Measurements from ENCODE around the gene PTPN5.

PTPN5 gene

DNA sequence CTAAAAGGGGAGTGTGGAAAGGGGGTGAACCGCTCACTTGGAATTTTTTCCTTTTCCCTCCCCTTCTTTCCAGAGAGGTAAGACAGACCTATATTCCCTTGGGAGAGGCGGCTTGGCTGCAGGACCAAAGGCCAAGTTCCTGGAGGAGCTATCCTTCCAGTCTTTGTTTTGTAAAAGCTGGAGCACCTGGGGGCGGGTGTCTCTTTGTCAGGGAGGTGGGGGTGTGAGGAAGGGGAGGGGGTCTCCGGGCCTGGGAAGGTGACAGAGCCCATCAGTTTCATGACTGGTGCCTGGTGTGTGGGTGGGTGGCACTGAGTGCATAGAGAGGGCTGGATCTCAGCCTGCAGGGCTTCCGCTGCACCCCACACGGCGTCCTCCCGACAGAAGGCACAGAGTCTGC, 18.5 kb downstream of the PTPN5 start:
- DNase-seq (ENCODE audit: low spot score) = no peak

DNA sequence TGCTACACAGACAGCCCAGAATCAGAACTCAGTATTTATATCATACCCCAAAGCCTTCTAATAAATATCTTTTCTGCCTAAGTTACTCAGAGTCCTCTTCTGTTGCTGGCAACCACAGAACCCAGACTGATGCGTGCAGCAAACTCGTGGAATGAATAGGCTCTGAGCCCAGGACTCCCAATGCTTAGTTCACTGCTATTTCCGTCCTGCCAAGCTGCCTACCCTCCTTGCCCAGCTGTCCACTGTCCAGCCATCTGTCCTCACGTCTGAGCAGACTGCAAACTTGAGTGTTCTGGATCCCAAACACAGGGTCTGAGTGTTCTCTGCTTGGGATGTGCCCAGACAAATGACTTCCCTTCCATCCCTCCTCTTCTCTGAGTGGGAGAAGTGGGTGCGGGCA, 19.4 kb downstream of the PTPN5 start:
- no peak for DNase-seq (ENCODE audit: low spot score)

DNA sequence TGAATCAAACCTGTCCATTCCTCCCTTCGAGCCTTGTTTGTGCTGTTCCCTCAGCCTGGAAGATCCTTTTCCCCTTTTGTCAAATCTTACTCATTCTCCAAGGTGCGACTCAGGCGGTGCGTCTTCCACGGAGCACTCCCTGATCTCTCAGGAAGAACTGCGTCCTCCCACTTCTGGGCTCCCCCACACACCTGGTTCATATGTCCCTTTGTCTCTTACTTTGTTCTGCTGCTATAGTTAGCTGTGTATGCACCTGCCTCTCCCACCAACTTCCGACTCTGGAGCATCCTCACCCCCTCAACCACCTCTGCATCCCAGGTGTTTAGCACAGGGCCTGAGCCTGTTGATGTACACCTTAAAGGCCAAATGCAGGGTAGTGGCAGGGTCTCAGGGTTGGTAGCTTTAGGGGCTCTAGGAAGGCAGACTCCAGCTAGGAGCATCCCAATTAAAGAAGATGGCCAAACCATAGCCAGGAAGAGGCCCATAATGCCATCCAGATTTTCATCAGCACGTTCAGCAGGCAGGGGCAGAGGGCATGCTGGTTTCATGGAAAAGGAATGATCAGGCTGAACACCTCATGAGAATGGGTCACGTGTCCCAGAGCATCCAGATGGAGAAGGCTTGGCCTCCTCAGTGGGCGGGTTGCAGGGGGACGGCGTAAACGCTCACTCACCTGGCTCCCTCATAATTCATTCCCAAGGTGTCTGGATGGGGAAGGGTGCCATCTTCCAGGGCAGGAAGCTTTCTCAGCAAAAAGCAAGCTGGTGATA, 20.1 kb downstream of the PTPN5 start:
- no peak for DNase-seq (ENCODE audit: low spot score)

DNA sequence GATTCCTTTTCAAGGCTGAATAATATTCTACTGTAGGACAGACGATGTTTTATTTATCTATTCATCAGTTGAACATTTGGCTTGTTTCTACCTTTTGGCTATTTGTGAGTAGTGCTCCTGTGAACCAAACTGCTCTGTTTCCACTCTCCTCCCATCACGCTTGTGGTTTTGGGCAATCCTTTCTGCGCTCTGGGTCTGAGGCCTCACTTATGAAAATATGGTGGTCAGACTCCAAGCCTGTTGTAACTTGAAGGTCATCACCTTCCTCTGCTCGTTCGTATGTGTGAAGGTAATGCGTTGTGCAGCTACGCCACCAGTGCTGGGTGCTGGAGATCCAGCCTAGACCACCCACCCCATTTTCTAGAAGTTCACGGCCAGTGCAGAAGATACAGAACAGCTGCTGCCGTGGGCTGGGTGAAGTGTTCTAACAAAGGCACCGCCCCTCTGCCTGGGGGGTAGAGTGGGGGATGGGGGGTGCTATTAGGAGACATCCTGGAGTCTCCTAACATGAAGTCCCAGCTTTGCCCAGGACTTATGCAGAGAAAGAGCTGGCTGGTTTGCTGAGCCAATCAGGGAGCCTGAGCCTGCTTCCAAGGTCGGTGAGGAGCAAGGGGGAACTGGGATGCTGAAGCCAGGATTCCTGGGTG, 21.0 kb downstream of the PTPN5 start:
- no peak for DNase-seq (ENCODE audit: low spot score)

DNA sequence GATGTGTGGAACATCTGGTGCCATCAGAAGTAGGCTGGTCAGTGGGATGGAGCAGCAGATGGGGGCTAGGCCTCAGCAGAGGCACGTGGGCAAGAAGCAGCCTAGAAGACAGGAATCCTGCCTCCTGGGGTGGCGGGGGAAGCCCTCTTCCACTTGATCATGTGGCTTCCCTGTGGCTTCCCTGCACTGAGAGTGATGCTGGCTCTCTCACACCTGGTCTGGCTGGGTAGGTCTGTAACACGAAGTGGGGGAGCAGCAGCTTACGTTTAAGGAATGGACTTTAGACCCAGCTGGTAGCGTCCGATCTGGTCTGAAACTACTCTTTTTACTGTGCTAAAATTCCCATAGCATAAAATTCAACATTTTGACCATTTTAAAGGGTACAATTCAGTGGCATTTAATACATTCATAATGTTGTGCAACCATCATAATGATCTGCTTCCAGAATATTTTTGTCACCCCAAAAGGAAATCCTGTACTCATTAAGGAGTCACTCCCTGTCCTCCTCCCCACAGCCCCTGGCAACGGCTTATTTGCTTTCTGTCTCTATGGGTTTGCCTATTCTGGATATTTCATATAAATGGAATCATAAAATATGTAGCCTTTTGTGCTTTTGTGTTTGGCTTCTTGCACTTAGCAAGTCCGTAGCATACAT, 21.7 kb downstream of the PTPN5 start:
- no peak for DNase-seq (ENCODE audit: low spot score)

DNA sequence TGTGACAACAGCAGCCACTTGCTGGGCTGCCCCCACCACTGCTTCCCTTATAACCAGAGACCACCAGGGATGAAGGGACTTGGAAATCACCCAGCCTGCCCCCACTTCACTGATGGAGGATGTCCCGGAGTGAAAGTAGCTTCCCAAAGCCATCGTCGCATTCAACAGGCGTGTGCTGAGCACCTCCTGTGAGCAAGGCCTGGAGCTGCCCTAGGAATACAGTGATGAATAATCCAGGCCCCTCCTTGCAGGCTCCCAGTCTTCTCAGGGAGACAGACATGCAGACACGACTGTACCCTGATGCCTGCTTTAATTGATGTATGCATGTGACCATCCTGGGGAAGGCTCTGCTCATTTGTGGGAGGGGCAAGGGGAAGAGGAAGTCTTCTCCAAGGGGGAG, 22.6 kb downstream of the PTPN5 start:
- DNase-seq (ENCODE audit: low spot score) = no peak

DNA sequence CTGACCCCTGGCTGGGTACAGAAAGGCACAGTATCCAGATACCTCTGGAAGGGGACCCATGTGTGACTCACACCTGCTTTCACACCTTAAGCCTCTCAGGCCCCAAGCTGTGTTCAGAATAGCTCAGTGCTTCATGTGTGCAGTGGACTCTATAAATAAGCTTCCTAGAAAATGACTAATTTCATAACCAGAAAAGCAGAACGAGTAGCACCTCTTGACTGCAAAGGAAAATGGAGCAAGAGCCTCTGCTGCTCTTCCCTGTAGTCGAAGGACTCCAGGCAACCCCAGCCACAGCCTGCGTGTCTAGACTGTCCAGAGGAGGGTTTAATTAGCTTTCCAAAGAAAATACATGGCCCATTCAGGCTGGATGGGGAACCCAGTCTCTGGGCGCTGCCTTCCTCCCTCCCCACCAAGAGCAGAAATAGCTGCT, 23.1 kb downstream of the PTPN5 start:
- DNase-seq (ENCODE audit: low spot score) = no peak

DNA sequence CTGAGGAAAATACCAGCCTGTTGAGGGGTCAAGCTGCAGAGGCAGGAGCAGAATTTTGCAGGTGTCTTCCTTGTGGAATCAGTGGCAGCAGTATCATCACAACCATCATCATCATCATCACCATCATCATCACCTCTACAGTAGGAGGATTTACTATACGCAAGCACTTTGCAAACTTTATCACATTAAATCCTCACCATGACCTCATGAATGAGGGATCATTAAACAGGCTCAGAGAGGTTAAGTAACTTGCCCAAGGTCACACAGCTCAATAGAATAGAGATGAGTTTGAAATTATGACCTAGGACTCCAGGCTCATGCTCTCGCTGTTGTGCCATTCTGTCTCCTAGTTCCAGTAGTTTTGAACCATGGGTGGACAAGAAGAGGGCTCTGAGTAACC, 25.6 kb downstream of the PTPN5 start:
- DNase-seq (ENCODE audit: low spot score) = no peak

DNA sequence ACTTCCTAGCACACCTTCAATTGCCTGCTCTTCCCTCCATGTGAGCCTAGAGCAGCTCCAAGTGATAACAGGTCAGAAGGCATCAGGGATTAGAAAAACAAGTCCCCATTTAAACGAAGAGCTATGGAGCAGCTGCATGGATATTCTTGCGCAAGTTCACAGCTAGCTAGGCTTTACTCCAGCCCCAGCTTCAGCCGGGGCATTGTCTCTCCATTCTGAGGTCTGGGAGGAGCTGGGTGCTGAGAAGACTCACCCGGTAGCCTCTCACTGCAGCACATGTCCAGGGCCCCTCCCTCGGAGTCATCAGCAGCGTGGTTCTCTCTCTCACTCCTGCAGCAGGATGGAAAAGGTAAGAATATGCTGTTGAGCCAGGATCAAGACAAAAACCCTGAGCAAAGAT, 26.0 kb downstream of the PTPN5 start:
- DNase-seq (ENCODE audit: low spot score) = no peak

DNA sequence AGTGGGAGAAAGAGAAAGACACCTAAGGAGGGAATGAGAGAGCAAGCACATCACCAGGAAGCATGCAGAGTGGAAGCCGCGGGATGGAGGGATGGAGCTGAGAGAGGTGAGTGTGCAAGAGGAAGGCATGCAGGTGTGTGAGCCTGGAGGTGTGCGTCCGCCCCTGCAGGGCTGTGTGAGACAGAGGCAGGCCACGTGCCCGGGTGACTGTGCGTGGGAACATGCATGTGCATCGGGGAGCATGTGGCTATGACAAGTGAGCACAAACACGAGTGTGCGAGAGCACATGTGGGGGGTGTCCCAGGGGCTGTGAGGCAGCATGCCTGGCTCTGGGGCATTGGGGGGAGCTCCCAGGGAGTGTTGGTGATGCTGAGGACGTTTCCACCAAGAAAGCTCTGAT, 29.9 kb downstream of the PTPN5 start:
- no peak for DNase-seq (ENCODE audit: low spot score)

DNA sequence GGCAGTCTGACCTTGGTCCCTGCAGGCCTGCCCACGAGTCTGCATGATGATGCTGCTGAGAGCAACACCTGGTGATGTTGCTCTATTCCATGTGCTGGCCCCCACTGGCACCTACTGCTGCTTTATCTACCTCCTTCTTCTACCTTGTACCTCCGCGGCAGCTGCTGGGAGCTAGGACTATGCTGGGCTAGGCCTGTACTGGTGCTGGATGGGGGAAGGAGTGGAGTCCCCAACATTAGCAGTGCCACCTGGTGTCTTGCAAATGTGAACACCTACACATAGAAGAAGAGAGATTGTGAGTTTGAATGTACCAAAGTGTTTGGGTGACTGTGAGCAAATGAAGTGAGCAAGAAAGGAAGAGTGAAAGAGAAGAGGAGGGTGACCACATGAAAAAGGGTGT, 30.5 kb downstream of the PTPN5 start:
- DNase-seq (ENCODE audit: low spot score) = no peak

DNA sequence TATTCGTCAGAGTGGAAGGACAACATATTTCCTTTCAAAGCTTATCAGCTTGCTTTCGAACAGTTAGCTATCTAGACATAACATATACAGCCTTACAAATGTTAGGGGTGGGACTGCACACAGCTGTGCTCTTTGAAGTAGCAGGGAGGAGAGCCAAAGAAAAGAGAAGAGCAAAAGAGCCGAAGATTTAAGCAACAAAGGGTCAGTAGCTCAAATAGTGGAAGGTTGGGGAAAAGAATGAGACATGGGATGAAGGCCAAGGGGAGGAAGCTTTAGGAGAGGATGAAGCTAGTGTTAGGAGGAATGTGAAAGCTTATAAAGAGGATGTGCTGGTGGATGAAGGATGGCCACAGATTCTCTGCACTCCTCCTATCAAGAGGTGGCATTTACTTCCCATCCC, 33.8 kb downstream of the PTPN5 start:
- no peak for DNase-seq (ENCODE audit: low spot score)

DNA sequence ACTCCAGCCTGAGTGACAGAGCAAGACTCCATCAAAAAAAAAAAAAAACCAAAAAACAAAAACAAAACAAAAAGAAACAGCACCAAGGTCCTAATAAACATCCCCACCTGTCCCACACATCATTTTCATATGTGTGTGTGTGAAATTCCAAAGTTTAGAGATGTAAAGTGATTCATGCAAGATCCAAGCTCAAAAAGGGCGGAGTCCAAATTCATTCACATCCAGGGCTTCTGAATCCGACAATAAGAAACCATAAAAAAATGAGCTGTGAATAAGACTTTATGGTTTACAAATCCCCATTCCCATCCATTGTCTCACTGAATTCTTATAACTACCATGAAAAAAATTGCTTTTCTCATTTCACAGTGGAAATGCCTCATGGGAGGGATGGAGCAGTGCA, 34.7 kb downstream of the PTPN5 start:
- DNase-seq (ENCODE audit: low spot score) = no peak

DNA sequence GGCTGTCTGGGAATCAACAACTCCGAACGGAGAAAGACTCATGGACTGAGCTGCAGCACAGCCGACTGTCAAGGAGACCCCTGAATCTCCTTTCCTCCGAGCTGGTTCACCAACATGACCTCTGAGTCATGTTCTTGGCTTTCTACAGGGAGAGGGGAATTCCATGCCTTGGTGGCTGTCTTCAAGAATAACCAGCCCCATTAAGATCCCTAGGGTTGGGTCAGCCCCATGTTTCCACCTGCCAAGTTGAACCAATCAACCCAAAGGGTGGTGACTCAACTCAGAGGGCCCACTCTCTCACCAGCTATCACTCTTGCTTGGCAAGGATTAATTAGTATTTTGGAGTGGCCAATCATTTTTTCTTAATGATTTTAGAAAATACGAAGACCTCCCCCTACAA, 37.3 kb downstream of the PTPN5 start:
- no peak for DNase-seq (ENCODE audit: low spot score)

DNA sequence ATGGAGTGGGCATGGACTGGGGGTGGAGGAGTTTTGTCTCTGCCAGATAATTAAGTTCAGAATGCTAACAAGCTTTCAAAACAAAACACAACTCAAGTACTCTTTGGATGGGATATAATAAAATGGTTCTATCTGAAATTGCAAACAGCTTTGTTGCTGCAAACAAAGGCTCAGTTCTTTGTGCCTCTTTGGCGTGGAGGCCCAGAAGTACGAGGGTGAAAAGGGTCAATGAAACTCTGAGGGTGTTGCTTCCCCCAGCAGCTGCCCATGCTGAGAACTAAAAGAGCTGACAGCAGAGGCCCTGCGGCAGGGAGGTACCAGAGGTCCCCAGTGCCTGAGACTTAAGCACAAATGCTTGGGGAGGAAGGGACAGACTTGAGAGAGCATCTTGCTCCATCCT, 39.1 kb downstream of the PTPN5 start:
- no peak for DNase-seq (ENCODE audit: low spot score)

DNA sequence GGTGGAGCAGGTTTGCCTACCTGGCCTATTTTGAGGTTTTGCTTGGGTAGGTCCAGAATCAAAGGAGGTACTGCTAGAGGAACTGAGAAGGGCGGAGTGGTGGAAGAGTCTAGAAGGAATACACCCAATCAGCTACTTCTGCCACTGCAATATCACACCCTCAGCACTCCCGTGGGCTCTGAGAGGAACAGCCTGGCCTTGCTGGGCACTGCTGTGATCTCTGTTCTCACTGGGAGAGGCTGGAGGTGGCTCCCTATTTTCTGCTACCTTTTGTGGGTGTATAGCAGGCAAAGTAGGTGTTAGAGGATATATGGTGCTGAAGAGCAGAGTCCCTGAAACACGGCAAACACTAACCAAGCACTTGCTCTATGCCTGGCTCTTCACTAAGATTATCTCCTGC, 40.7 kb downstream of the PTPN5 start:
- DNase-seq (ENCODE audit: low spot score) = no peak

DNA sequence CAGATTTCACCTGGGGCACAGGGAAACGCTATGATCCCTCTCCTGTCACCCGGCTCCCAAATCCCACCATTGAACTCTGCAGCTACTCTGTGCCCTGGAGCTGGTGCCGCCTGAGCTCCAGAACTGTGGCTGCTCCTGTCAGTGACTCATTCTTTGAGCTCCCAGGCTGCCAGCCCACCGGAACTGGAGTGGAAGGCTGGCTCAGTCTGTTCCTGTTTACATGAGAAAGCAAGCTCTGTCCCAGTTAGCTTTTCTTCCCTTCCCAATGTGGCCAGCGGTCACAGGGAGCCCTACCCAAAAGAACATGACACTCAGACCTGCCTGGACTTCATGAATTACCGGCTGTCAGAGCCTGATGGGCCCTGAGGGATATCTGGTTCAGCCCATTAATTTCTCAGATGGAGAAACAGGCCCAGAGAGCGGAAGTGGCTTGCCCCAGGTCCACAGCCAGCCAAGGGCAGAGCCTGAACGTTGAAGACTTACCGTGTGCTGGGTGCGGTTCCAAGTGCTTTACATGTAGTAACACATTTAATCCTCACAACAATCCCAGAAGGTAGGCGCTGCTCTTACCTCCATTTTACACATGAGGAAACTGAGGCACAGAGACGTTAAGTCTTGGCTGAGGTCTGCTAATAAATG, 41.8 kb downstream of the PTPN5 start:
- peak; percentile 2 for DNase-seq (ENCODE audit: low spot score)

DNA sequence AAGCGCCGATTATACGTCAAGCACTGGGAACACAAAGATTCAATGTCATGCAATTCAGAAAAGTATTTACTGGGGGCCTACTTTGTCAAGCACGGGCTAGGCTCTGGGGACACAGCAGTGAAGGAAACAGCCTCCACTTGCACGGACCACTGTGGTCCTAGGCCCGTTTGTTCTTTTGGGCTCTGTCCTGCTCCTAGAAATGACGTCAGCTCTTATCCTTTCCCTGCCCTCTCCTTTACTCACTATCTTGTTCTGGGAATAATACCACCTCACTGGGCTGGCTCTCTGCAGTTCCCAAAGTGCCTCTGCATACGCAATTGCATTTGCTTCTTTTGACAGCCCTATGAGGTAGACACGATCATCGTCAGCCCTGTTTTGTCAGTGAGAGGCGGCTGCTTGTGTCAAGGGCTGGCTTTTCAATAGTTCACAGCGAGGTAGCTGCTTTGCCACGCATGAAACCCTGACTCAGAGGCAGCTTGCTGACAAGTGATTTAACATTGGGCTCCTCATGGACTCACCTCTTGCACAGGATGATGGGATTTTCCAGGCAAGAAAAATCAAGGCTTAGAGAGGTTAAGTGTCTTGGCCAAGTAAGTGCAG, 42.7 kb downstream of the PTPN5 start:
- DNase-seq (ENCODE audit: low spot score) = no peak

DNA sequence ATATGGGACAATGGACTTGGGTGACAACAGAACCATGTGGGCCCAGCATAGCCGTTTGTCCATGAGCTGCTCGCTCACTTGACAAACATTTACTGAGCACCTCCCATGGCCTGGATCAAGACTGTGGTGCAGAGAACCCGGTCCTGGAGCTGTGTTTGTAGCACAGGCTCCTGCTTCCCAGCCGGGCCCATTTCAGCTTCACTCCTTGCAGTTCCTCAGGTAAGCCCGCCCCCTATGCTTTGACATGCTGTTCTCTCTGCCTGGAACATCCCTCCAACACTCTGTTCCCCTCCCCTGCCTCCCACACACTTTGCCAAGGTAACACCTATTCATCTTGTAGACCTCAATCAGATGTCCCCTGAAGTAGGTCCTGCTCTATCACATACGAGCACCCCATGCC, 46.3 kb downstream of the PTPN5 start:
- DNase-seq (ENCODE audit: low spot score) = no peak

DNA sequence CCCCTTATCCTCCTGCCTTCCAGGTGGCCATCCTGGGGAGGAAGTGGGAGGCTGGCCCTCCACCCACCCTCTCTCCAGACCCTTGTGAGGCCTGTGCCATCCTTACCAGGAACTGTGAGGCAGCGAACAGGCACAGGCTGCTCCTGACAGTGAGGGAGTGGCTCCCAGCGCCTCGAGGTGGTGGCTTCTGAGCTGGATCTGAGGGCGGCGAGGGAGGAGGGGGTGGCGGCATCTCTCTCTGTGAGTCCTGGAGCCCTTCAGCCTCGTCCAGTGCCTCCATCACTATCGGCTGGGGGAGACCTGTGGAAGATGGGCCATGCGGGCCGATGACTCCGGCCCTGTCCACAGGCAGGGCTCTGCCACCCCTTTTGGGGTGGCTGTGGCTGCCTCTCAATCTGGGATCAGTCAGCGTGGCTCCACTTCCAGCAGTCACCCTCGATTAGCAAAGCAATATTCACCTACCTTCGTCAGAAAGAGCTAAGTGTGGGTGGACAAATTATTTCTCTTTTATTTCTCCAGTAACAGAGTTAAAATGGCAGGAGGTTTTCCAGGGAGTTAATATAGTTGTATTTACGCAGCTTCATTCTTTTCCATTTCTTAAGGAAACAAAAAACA, 47.6 kb downstream of the PTPN5 start:
- no peak for DNase-seq (ENCODE audit: low spot score)

DNA sequence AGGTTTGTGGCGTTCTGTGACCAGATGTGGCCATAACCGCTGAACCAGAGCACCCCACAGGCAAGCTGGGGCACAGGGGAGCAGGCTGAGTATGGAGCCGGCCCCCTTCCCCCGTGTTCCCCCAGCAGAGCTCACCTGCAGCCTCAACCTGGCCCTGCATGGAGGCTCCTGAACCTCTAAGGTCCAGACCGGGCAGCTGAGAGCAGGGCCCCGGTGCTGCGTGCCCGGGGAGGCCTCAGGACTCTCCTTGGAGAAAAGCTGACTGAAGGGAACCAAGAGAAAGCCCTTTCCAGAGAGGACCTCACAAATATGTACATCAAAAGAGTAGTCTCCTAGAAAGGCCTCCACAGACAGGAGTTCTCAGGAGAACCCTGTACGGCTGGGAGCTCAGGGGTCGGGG, 48.2 kb downstream of the PTPN5 start:
- DNase-seq (ENCODE audit: low spot score) = no peak

DNA sequence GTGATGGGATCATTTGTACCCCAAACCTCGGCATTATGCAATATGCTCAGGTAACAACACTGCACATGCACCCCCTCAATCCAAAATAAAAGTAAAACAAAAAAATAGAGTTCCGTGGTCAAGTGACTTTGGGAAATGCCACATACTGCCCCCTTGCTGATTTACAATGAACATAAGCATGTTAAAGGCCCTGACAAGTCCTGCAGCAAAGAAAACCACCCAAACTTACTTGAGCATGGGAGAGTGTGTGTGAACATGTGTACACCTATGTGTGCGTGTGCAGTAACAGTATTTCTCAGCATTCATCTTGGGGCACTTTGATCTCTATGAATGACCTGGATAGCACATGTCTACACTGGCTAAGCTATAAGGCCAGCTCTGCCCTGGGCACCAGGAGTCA, 49.8 kb downstream of the PTPN5 start:
- no peak for DNase-seq (ENCODE audit: low spot score)
